Hematopoietic multipotent progenitor cell treated with erythropoietin and hydrocortisone succinate and interleukin-3 and kit ligand, for 15 days (in vitro differentiated cells): Measurements from ENCODE around the gene LTBP2.

Experiments used
- DNase-seq: peaks from one replicate; pipeline ENCODE4 v3.0.0-alpha.2; 2015; ENCODE audit warnings: low spot score

The LTBP2 gene

GRCh38 chr14:74507085-74507484, 105.0 kb downstream of the LTBP2 start:
- DNase-seq, result no peak

- DNase-seq, result no peak
Observed at GRCh38 chr14:74506411-74506851, 105.6 kb downstream of the LTBP2 start.

DNA sequence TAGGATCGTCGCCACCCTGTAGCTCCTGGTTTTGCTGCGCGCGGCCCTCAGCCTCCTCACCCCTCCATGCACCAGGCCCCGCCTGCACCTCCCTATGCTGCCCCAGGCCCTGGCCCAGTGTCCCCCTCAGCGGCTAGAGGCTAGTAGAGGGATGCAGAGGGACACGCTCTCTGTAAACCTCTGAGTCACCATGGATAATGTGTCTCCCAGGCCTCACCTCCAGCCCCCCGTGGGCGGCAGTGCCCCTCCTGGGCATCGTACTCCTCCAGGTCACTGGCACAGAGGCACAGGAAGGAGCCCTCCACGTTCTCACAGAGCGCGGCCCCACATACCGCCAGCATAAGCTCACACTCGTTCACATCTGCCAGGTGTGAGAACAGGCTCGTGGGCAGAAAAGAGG, 106.2 kb downstream of the LTBP2 start:
- no peak for DNase-seq

DNA sequence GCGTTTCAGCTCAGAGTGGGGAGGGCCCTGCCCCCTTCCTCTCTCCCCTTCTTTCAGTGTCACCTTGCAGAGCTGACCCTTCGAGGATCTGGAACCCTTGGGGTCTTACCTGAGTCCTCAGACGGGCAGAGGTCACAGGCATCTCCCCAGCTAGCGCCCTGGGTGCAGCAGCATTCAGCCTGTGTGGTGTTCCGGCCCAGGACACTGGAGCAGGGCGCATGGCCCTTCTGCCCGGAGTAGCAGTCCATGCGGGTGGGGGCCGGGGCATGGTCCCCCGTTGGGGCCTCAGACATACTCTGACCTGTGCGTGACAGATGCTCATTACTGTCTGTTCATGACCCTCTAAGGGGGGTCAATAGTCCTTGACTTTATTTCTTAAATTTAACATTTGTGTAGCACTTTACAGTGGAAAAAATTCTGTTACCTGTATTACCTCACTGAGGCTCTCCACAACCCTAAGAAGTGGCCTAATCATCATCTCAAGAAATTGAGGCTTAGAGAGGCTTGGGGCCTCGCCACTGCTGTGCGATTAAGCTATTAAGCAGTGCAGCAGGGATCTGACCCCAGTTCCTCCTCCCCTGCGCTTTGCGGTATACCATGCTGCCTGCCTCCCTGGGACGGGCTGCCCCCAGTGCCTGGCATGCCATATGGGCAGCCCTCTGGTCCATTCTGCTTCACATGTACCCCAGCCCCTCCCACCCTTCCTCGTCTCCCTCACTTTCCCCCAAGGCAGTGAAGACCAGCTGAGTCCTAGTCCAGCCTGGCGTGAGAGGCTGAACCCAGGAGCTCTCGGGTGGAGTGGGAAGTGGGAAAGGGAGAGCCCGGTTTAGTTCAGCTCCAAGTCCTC, 106.9 kb downstream of the LTBP2 start:
- no peak for DNase-seq

DNA sequence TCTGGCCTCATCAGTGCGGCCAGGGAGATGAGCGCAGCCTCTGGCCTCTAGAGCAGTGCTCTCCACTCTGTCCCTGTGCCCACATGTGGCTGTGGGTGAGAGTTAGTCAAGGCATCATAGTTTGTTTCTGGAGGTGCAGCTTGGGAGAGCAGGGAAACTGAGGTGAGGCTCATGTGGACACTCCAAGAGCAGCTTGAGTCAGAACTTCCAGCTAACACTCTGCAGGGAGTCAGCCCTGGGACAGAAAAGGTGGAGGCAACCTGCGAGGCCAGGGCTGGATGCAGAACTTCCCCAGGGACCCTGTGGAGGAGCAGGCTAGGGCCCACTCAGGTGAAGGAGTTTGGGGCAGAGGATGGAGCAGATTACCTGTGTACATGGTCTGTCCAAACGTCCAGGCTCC, 107.6 kb downstream of the LTBP2 start:
- no peak for DNase-seq

DNA sequence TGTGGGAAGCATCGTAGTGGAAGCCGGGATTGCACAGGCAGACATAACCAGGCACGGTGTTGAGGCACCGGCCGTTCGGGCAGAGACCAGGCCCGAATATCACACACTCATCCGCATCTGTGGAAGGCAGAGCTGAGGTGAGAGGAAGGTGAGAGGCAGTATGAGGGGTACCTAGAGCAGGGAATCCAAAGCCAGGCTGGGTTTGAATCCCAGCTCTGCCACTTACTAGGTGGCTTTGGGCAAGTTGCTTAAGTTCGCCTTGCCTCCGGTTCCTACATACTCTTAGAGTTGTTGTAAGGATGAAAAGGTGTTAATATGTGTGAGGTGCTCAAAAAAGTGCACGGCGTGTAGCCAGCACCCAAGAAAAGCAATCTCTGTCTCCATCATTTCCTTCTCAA, 108.1 kb downstream of the LTBP2 start:
- DNase-seq, result no peak

DNA sequence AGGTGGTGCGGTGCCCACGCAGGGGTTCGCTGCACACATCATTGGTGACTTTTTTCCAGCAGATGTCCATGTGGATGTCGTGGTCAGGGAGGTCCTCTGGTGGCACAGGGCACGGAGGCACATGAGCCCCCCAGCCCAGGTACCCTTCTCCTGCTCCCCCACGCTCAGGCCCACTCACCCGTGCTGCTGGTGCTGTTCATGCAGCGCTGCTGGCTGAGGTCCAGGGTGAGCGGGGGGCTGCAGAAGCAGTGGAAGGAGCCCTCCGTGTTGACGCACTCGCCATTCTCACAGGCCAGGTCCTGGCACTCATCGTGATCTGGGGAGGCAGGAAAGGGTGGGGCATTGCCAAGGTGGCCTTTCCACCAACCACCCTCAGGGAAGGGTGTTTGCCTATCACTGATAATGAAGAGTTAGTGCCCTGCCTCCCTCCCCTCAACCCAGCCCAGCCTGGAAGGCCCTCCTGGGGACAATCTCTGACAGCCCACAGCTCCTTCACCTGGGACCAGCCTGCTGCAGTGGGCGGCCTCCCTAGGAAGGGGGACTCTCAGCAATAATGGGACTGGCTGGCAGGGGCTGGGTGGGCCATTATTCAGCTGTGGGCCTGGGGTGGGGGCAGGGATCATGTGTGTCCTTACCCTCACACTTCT, 108.6 kb downstream of the LTBP2 start:
- DNase-seq, result peak; percentile 48

DNA sequence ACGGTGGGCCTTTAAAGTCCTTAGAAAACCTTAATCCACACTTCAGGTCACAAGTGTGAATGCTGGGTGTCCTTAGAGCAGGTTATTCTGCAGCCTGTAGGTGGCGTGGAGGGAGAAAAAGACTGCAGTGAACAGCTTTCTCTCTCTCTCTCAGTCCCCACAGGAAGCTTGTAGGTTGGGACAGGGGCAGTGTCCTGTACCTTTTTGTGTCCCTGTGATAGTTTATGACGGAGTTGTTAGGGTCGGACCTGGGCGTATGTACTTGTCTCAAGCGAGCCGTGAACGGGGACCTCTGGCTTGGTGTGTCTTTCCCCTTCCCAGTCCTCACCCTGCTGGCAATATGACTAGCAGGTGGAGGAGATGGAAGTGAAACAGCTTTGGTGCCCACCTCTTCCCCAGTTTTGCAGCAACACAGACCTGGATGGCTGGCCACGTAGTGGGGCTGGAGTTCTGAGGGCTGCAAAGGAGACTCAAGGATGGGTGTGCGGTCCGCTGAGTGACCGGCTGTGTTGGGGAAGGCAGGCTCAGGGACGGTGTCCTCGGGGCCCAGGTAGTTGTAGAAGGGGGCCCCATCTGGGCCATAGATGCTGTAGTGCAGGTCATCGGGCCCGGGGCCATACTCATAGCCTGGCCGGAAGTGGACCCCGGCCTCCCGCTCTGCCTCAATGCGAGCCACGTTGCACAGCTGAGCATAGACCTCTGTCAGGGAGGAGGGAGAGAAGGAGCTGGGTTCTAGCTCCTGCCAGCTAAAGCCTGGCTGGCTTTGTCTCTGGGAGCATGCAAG, 109.6 kb downstream of the LTBP2 start:
- peak; percentile 60 for DNase-seq

DNA sequence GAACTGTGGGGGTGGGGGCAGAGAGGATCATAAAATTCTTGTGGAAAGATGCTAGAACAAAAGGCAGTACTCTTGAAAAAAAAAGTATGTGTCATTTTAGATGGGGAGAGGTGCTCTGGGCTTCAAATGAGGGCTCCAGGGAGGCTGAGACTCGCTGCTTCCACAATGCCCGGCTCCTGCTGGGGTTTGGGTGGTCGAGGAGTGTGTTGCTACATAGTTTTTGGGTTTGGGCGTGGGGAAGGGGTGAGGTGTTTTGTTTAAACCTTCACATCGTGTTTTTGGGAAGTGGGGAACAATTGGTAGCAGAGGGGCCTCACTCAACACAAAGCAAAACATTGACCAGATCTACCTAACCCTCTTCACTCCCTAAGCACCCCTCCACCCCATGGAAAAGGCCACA, 110.3 kb downstream of the LTBP2 start:
- DNase-seq, result no peak

DNA sequence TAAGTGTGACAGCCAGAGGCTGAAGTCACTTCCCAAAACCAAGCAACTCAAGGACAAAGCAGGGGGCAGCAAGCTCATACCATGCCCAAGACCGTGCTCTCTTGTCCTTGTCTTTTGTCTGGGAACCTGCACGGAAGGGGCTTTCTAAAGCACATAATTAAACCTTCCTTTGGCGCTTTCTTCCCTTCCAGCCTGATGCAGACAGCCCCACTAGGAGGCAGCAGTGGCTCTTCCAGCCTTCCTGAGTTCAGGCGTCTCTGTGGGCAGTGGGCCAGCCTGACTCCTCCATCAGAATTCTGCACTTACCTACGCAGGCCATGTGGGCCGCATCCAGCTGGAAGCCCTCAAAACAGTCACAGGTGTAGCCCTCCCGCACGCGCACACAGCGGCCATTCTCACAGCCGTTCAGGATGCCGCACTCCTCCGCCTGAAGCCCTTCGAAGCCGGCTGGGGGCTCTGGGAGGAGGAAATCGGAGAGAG, 110.9 kb downstream of the LTBP2 start:
- DNase-seq, result no peak

- DNase-seq, result no peak
Observed at GRCh38 chr14:74500417-74501134, 111.5 kb downstream of the LTBP2 start.

- peak; percentile 55 for DNase-seq
Observed at GRCh38 chr14:74495356-74495755, 116.7 kb downstream of the LTBP2 start.

GRCh38 chr14:74493343-74494261, 118.4 kb downstream of the LTBP2 start, which contains the start of gene ISCA2:
Gene ISCA2, plus strand, starts transcription at chr14:74493765. Its CDS starts 10 bp downstream, at chr14:74493775.
- DNase-seq, result peak; percentile 99

DNA sequence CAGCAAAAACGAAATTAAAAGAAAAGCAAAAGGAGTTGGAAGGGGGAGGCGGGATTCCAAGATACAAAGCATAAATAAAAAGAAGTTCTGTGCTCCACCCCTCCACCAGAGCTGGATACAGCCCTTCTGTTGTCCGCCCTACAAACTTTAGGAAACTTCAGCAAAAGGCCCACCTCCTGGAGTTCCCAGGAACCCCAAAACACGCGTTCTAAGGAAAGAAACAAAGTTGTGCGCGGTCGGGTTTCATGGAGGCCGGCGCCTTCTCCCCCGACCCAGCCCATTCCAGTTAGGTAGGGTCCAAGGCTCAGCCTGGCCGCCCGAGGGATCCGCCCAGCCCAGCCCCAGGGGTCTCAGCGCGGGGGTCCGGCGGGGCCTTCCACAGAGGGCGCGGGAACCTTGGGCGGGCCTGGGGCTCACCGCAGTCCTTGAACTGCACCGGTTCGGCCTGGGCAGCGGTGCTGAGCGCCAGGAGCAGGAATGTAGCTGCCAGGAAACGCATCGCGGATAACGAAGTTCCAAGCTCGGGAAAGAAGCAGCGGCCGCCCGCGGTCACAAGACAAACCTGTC, 119.2 kb downstream of the LTBP2 start, which contains the start of gene NPC2:
TSS of gene NPC2 (minus strand) at position 530 of the 567 bp plus-strand sequence. CDS start at position 499, 31 bp downstream.
- peak; percentile 16 for DNase-seq

- DNase-seq, result peak; percentile 29
Observed at GRCh38 chr14:74491956-74492775, 119.9 kb downstream of the LTBP2 start.

GRCh38 chr14:74490486-74490885, 121.6 kb downstream of the LTBP2 start:
- no peak for DNase-seq

- no peak for DNase-seq
Observed at GRCh38 chr14:74488786-74489397, 123.1 kb downstream of the LTBP2 start.

DNA sequence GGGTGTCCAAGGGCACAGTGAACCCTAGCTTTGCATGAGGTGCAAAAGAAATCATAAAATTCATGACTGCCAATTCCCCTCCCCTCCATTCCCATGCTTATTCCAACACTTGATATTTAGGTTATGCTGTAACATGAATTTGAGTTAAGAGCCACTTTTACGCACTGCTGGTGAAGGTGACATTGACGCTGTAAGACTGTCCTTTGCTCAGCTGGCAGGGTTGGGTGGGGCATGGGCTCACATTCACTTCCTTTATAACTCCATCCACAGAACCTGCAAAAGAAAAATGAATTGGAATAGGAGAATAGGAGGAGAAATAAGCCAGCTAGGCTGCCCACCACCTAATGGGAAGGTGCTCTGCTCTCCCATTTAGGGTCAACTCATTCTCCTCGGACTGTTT, 125.9 kb downstream of the LTBP2 start:
- no peak for DNase-seq

DNA sequence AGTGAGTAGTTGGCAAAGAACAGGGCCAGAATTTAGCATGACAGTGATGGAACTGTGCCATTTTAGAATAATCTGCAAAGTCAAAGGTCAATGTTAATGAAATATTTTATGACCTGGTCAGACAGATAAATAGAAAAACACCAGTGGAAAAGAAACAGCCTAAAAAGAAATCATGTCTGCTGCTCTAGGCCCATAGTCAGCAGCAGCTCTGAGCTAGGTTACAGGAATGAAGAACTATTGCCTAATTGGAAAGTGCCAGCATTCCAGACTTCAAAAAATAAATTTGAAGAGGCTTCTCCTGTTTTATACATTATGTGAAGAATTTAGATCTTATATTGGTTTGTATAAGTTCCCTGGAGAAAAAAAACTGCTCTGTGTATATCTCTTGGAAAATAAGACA, 128.7 kb downstream of the LTBP2 start:
- no peak for DNase-seq
